ENCODE results near the gene SLC46A2.

Gene SLC46A2

GRCh38 chr9:112870556-112870955, 20.1 kb downstream of the SLC46A2 start:
- TF ChIP-seq, protein P1, sequence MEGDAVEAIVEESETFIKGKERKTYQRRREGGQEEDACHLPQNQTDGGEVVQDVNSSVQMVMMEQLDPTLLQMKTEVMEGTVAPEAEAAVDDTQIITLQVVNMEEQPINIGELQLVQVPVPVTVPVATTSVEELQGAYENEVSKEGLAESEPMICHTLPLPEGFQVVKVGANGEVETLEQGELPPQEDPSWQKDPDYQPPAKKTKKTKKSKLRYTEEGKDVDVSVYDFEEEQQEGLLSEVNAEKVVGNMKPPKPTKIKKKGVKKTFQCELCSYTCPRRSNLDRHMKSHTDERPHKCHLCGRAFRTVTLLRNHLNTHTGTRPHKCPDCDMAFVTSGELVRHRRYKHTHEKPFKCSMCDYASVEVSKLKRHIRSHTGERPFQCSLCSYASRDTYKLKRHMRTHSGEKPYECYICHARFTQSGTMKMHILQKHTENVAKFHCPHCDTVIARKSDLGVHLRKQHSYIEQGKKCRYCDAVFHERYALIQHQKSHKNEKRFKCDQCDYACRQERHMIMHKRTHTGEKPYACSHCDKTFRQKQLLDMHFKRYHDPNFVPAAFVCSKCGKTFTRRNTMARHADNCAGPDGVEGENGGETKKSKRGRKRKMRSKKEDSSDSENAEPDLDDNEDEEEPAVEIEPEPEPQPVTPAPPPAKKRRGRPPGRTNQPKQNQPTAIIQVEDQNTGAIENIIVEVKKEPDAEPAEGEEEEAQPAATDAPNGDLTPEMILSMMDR (conservative IDR thresholded peaks at IDR 0.05; ENCODE audit: low read depth): no peak
- ChIA-PET POLR2A (ENCODE audit: low non-redundant PET) (no interaction called here), CTCF (interaction anchor here (0.7 kb wide), 2 partner anchors 47 to 369 kb away, joined by 3 to 5 read pairs; no protein-coding TSS in a partner anchor)
- DNase-seq (ENCODE audit: low spot score): no peak
- no peak overlapping the region for H3K27ac ChIP-seq

DNA sequence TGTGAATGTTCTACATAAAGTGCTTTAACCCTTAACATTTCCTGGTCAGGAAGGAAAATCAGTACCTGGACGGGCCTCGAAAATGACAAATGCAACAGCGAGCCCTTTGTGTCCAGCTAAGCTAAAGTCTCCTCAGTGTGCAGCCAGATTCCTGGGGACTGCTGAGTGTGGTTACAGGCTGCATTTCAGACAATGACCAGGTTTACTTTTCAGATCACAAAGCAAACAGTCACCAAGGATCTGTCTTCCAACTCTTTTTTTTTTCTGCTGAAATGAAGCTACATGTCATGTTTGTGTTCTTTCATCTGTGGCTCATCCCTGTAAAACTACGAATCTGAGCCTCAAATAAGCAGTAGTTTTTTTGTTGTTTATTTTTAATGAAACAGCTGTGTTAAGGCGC, 20.8 kb downstream of the SLC46A2 start:
- TF ChIP-seq, protein P1 (conservative IDR thresholded peaks at IDR 0.05; ENCODE audit: low read depth): no peak
- H3K27ac ChIP-seq: no peak overlapping the region
- ChIA-PET CTCF (interaction anchor here (0.7 kb wide), 2 partner anchors 48 to 369 kb away, joined by 3 to 5 read pairs; no protein-coding TSS in a partner anchor), POLR2A (ENCODE audit: low non-redundant PET) (no interaction called here)
- DNase-seq (ENCODE audit: low spot score): no peak

DNA sequence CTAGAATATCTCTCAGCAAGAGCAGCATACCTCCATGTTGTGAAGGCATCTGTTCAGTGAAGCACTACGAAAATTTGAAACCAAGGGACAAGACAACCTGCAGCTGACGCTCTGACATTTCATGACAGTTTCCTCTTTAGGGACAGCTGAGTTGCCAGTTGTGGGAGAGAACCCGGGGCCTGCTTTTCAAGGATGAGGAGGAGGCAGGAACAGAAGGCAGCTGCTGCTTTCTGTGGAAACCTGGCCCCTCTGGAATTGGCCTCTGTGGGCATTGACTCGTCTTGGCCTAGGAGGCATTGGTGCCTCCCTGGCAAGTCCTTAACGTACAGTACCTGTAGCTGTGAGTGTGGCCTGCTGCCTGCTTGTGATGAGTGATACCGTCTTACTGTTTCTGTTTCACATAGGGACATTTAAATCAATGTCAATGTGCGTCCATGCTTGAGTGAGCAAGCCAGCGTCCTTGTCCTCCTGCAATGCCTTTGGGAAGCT, 21.6 kb downstream of the SLC46A2 start:
- no peak overlapping the region for H3K27ac ChIP-seq
- no peak for DNase-seq (ENCODE audit: low spot score)
- POLR2A ChIA-PET (ENCODE audit: low non-redundant PET): no interaction called here
- TF ChIP-seq, protein P1 (conservative IDR thresholded peaks at IDR 0.05; ENCODE audit: low read depth): no peak
- CTCF ChIA-PET: interaction anchor here (0.6 kb wide), 1 partner anchor 22 kb away, joined by 4 read pairs; the partner anchor contains the start of gene SLC46A2

GRCh38 chr9:112868461-112868860, 22.2 kb downstream of the SLC46A2 start:
- POLR2A ChIA-PET (ENCODE audit: low non-redundant PET): no interaction called here
- no peak overlapping the region for H3K27ac ChIP-seq
- DNase-seq (ENCODE audit: low spot score): peak; percentile 76
- TF ChIP-seq, protein P1 (conservative IDR thresholded peaks at IDR 0.05; ENCODE audit: low read depth): no peak
- CTCF ChIA-PET: no interaction called here

DNA sequence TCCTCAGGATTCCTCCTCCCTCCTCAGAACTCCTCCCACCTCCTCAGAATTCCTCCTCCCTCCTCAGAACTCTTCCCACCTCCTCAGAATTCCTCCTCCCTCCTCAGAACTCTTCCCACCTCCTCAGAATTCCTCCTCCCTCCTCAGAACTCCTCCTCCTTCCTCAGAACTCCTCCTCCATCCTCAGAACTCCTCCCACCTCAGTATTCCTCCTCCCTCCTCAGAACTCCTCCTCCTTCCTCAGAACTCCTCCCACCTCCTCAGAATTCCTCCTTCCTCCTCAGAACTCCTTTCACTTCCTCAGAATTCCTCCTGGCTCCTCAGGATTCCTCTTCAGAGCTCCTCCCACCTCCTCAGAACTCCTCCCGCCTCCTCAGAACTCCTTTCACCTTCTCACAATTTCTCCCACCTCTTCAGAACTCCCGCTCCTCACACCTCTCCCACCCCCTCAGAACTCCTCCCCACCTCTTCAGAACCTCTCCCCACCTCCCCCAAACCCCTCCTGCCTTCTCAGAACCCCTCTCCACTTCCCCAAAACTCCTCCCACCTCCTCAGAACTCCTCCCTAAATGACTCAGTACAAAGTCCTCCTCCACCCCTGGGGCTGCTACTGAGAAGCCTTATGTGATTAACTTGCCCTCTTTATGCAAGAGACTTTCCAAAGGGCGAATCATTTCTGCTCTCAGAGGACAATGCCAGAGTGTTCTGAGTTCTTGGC, 23.2 kb downstream of the SLC46A2 start:
- peak; percentile 90 for DNase-seq (ENCODE audit: low spot score)
- CTCF ChIA-PET: interaction anchor here (0.7 kb wide), 1 partner anchor 449 kb away, joined by 3 read pairs; no protein-coding TSS in a partner anchor
- peak overlapping the region; percentile 56 for H3K27ac ChIP-seq
- POLR2A ChIA-PET (ENCODE audit: low non-redundant PET): interaction anchor here (0.8 kb wide), 1 partner anchor 1563 kb away, joined by 8 read pairs; no protein-coding TSS in a partner anchor
- TF ChIP-seq, protein P1 (conservative IDR thresholded peaks at IDR 0.05; ENCODE audit: low read depth): no peak

- ChIA-PET POLR2A (ENCODE audit: low non-redundant PET) (no interaction called here), CTCF (no interaction called here)
- TF ChIP-seq, protein P1 (conservative IDR thresholded peaks at IDR 0.05; ENCODE audit: low read depth): no peak
- DNase-seq (ENCODE audit: low spot score): peak; percentile 67
- no peak overlapping the region for H3K27ac ChIP-seq
These were observed 23.9 kb downstream of the SLC46A2 start for GRCh38 chr9:112866662-112867274.

All from RWPE1 (cell line).